Hepatic stellate cell (primary cell): ENCODE results near the gene SGPP1.
"Not testable (repeated sequence)": the region's sequence is repeated elsewhere in the genome, so short reads cannot be mapped to it uniquely, and the experiment has no call there.

Experiments
- DNase-seq: peaks from one replicate; pipeline ENCODE4 v3.0.0; 2011; ENCODE audit warnings: low spot score

SGPP1 gene

GRCh38 chr14:63726499-63726898 is 1.4 kb downstream of the SGPP1 start:
- DNase-seq: no peak

DNA sequence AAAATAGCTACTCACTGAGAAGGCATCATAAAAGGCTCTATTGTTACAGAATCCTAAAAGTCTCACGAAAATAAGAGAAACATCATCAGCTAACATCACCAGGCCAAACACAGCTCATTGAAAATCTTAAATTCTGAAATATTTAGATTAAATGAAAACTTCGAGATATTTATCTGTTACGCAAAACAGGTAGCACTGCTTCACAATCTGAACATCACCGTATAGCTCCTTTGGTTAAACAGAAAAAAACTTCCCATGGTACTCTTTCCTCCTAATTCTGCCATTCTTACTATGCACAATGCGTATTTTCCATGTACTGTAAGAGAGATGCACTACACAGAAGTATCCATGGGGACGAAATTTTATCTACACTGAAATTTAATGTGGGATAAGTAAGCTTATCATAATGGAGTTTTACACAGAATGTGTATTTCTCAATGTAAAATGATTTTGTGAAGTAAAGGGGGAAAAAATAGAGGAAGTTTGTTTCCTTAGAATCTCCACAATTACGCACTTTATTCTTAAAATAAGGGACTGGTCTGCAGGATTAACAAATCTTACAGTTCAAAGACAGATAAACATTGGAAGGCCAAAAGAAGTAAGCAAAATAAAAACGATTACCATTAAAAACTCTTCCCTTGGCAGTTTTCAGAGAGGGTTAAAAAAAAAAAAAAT is 1.9 kb downstream of the SGPP1 start:
- no peak for DNase-seq

DNA sequence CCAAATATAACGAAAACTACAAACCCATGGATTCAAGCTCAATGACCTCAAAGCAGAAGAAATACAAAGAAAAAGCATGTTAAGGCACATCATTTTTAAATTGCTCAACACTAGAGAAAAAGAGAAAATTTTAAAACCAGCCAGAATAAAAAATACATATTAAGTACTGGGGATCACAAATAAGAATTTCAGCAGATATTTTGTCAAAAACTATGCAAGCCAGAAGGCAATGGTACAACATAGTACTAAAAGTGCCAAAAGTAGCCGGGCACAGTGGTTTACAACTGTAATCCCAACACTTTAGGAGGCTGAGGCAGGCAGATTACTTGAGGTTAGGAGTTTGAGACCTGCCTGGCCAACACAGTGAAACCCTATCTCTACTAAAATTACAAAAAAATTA is 10.2 kb downstream of the SGPP1 start:
- no peak for DNase-seq

- DNase-seq: no peak
Observed at GRCh38 chr14:63715360-63715759, 12.5 kb downstream of the SGPP1 start.

GRCh38 chr14:63713764-63714163 is 14.1 kb downstream of the SGPP1 start:
- no peak for DNase-seq

DNA sequence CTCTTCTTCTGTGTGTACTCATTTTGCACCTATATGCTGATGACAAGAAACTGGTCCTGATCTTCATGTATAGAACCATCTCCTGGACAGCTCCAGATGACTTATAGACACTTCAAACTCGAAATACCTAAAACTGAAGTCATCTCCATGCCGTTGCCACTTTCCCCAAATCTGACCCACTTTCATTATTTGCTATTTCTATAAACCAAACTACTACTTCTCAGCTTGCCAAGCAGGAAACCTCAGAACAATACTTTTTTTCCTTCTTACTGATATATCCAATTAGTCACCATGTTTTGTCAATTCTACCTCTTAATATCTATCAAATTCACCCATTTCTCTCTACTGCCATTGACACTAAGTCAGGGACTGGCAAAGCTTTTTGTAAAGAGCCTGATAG is 14.8 kb downstream of the SGPP1 start:
- no peak for DNase-seq

- DNase-seq: no peak
Observed at GRCh38 chr14:63712123-63712522, 15.7 kb downstream of the SGPP1 start.

DNA sequence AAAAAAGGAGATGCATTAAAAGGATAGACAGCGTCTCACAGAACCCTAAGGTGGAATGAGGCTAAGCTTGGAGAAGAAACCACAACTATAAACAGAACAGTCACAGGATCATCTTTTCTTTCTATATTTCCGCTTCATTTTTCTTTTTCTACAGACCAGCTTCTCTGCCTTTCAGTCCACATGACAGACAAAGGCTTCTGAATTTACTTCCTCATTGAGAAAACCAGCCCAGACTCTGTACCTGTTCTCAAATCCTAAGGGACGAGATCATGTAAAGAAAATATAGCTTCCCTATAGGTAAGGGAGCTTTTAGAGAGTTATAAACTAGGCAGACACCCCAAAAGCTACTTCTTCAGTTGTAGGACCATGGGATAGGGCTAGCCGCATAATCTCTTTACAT is 17.4 kb downstream of the SGPP1 start:
- no peak for DNase-seq

DNA sequence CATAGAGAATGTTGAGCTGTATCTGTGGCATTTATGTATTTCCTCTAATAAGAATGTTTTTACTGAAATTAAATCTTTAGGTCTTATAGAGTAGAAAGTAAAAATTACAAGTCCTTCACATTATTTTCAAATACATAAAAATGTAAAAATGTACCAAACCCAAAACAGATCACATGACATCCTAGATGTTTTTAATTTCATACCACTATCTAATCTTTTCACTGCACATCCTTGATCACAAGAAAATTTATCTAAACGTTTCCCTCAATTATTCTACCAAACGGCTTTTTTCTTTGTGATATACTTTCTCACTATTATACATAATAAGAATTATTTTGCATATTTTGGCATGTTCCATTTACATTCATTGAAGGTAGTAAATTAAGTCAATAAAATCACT is 18.3 kb downstream of the SGPP1 start:
- DNase-seq: no peak

GRCh38 chr14:63707216-63707615 is 20.6 kb downstream of the SGPP1 start:
- DNase-seq: no peak

GRCh38 chr14:63705561-63706070 is 22.2 kb downstream of the SGPP1 start:
- no peak for DNase-seq

GRCh38 chr14:63702530-63702929 is 25.3 kb downstream of the SGPP1 start:
- not testable (repeated sequence) for DNase-seq

DNA sequence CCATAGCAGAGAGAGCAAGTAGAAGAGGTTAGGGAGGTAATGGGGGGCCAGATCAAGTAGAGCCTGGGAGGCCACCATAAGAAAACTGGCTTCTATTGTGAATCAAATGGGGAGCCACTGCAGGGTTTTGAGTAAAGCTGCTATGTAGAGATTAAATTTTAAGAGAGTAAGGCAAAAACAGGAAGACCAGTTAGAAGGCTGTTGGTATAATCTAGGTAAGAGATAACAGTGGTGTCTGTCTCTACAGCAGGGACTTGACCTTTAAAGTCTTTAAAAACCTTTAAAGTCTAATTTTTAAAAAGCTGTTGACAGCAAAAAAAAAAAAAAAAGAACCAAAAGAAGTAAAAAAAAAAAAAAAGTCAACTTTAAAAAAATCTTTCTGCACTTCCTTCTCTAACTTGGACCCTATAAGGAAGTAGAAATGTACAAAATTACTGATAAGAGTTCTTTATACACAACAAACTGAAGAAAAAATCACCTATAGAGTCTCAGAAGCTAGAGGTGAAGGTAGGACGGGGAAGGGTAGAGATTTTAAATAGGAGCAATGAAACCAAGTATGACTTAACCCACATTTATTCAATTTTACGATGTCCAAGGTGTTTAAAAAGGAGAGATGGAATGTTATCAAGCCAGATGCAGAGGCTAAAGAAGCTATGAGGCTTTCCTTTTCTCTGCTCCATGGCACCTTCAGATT is 26.1 kb downstream of the SGPP1 start:
- DNase-seq: no peak

DNA sequence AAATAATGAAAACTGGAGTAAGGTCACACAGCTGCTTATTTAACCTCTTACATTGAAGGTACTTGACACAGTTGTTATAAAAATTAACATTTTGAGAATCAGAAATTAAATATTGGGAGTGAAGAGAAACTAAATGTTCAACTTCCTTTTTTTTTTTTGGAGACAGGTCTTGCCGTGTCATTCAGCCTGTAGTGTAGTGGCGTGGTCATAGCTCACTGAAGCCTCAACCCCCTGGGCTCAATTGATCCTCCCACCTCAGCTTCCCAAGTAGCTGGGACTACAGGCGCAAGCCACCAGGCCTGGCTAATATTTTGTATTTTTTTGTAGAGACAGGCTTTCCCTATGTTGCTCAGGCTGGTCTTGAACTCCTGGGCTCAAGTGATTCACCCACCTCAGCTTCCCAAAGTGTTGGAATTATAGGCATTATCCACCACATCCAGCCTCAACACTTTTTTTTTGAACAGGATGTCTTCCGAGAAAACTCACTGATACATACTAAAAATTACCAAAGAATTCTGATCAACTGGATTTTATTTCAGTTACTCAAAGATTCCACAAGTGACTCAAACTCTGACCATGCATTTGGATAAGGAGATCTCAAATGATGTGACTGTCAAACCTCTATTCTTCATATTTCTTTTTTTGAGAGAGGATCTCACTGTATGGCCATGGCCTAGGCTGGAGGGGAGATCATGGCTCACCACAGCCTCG is 35.4 kb downstream of the SGPP1 start:
- peak; percentile 7 for DNase-seq

DNA sequence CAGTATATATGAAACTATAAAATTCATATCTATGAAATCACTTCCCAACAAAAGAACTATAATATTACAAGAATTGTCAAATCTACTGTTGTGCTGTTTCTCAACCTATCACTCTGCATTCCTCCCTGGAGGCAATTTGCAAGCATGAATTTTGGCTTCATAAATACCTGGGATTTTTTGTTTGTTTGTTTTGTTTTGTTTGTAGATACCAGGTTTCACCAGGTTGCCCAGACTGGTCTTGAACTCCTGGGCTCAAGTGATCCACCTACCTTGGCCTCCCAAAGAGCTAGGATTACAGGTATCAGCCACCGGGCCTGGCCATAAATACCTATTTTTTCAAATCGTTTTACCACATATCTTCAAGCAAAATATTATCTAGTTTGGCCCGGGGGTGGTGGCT is 38.7 kb downstream of the SGPP1 start:
- DNase-seq: no peak

- DNase-seq: no peak
Observed at GRCh38 chr14:63686926-63687325, 40.9 kb downstream of the SGPP1 start.

GRCh38 chr14:63685401-63685800 is 42.5 kb downstream of the SGPP1 start:
- DNase-seq: no peak

GRCh38 chr14:63682727-63683593 is 44.9 kb downstream of the SGPP1 start:
- no peak for DNase-seq

DNA sequence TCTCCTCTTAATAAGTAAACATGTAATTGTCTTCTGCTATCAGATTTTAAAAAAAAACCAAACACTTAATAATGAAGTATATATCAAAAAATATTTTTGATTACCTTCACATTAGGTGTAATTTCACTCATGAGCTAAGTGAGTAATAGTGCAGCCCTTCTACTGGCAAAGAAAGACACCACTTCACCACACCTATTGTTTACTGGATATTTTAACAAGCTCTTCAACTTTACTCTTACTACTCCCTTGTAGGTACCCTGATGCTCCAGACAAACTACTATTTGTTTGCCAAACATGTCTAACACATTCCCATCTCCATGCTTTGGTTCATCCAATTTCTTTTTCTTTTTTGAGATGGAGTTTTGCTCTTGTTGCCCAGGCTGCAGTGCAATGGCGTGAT is 49.3 kb downstream of the SGPP1 start:
- DNase-seq: no peak

- peak; percentile 38 for DNase-seq
Observed at GRCh38 chr14:63677891-63678379, 49.9 kb downstream of the SGPP1 start.

GRCh38 chr14:63676615-63677014 is 51.2 kb downstream of the SGPP1 start:
- no peak for DNase-seq
